ENCODE measurements around the gene XPO4. TPM values are rescaled to one million over a fixed set of nuclear protein-coding genes. Genes with fewer than 3 reads are reported as not detected.

Gene XPO4
- total and polyA plus RNA-seq, 10 of the 15 experiments (the other 5 are each of a cell fraction or from before 2014, with no cell fraction given), result 3.6 to 24.9 (median 18.4) TPM

GRCh38 chr13:20945952-20946383 is 43.4 kb upstream of the XPO4 start:
- H2AFZ ChIP-seq (ENCODE audit: control insufficient read depth, low read depth, low read length), result no peak overlapping the region; the same call in 1 of the 2 replicates
- H3K27ac ChIP-seq (ENCODE audit: control insufficient read depth, insufficient read depth), result no peak overlapping the region
- H3K36me3 ChIP-seq (ENCODE audit: control insufficient read depth in 2 of 2, insufficient read depth in 2 of 2, low read length in 1 of 2), result no peaks in the 10 kb centered on the region
- no peaks in the 10 kb centered on the region for H3K27me3 ChIP-seq (replicated peaks in 1 of 2; ENCODE audit: control insufficient read depth in 2 of 2, insufficient read depth in 2 of 2, low read length in 1 of 2)
- POLR2A ChIA-PET, result interaction anchor here (0.7 kb wide), 1 partner anchor 114 kb away, joined by 3 read pairs; no protein-coding TSS in a partner anchor
- no peak overlapping the region for H3K4me2 ChIP-seq (ENCODE audit: control insufficient read depth, insufficient read depth)
- TF ChIP-seq TCF7 (IDR thresholded peaks at IDR 0.05; ENCODE audit: borderline replicate concordance), result no peak
- TF ChIP-seq SPI1 (IDR thresholded peaks at IDR 0.05; ENCODE audit: borderline replicate concordance, insufficient read depth, low read depth, low read length), result peak; percentile 10; the same call in 1 of the 2 replicates
- DNase-seq (ENCODE audit: low read depth, low spot score) (no peak), ATAC-seq (peak; percentile 45), FAIRE-seq (no peak)
- H3K4me1 ChIP-seq (ENCODE audit: control insufficient read depth, insufficient read depth, low read length), result no peaks in the 10 kb centered on the region
- H3K4me3 ChIP-seq, result no peak overlapping the region
- CTCF ChIA-PET, result interaction anchor here (0.7 to 1.5 kb wide), 3 partner anchors 21 to 760 kb away, joined by 3 to 4 read pairs (median 3); no protein-coding TSS in a partner anchor
- RAD21 ChIA-PET (ENCODE audit: unreplicated experiment), result no interaction called here
- intact Hi-C loops (cut with micrococcal nuclease; ENCODE audit: unreplicated experiment) (loop anchor here (10.0 kb wide), 1 partner anchor 129 kb away; no protein-coding TSS in a partner anchor), in situ Hi-C loops (cut with MboI) (loop anchor here (25.0 kb wide), 1 partner anchor 1841 kb away; no protein-coding TSS in a partner anchor)
- H4K20me1 ChIP-seq (ENCODE audit: control insufficient read depth, insufficient read depth), result no peaks in the 10 kb centered on the region
- no peak overlapping the region for H3K9ac ChIP-seq (ENCODE audit: control insufficient read depth, insufficient read depth, low read length)
- SMC1A ChIA-PET (ENCODE audit: uncharacterized antibody, unreplicated experiment), result no interaction called here
- no peaks in the 10 kb centered on the region for H3K9me3 ChIP-seq (replicated peaks; ENCODE audit: control insufficient read depth, insufficient read depth, low read length)
- 13% methylated on average over 26 of the region's 29 CpGs for WGBS (ENCODE audit: insufficient coverage, insufficient replicate concordance, low lambda C conversion rate, missing lambda C conversion rate)
- no peaks in the 10 kb centered on the region for H3K79me2 ChIP-seq (ENCODE audit: control insufficient read depth, insufficient read depth, low read length)
- no TSS peak for BruUV-seq (replicated peaks)

- ATAC-seq (peak; percentile 25; the same call in 2 of the 3 replicates), DNase-seq (ENCODE audit: low read depth, low spot score) (no peak), FAIRE-seq (no peak)
- ChIA-PET CTCF (interaction anchor here (0.8 to 4.0 kb wide), 18 partner anchors 11 to 1853 kb away, joined by 3 to 51 read pairs (median 4); partner anchors contain the start of genes MRPL57 and SKA3), SMC1A (ENCODE audit: uncharacterized antibody, unreplicated experiment) (interaction anchor here (0.8 to 2.7 kb wide), 9 partner anchors 70 to 354 kb away, joined by 3 to 13 read pairs (median 3); no protein-coding TSS in a partner anchor), POLR2A (interaction anchor here (0.5 to 0.6 kb wide), 3 partner anchors 12 to 924 kb away, joined by 3 read pairs; no protein-coding TSS in a partner anchor), RAD21 (ENCODE audit: unreplicated experiment) (interaction anchor here (0.7 to 2.3 kb wide), 12 partner anchors 17 to 1853 kb away, joined by 3 to 16 read pairs (median 4); partner anchors contain the start of genes MRPL57 and SKA3)
- Histone ChIP-seq H3K9me3 (replicated peaks; ENCODE audit: control insufficient read depth, insufficient read depth, low read length) (no peaks in the 10 kb centered on the region), H4K20me1 (ENCODE audit: control insufficient read depth, insufficient read depth) (no peaks in the 10 kb centered on the region), H3K4me3 (no peak overlapping the region), H3K9ac (ENCODE audit: control insufficient read depth, insufficient read depth, low read length) (no peak overlapping the region), H3K4me2 (ENCODE audit: control insufficient read depth, insufficient read depth) (no peak overlapping the region), H3K79me2 (ENCODE audit: control insufficient read depth, insufficient read depth, low read length) (no peaks in the 10 kb centered on the region), H2AFZ (ENCODE audit: control insufficient read depth, low read depth, low read length) (no peak overlapping the region; the same call in 1 of the 2 replicates), H3K4me1 (ENCODE audit: control insufficient read depth, insufficient read depth, low read length) (no peaks in the 10 kb centered on the region), H3K36me3 (ENCODE audit: control insufficient read depth in 2 of 2, insufficient read depth in 2 of 2, low read length in 1 of 2) (no peaks in the 10 kb centered on the region), H3K27ac (ENCODE audit: control insufficient read depth, insufficient read depth) (no peak overlapping the region), H3K27me3 (replicated peaks in 1 of 2; ENCODE audit: control insufficient read depth in 2 of 2, insufficient read depth in 2 of 2, low read length in 1 of 2) (no peaks in the 10 kb centered on the region)
- no TSS peak for BruUV-seq (replicated peaks)
- intact Hi-C loops (cut with micrococcal nuclease; ENCODE audit: unreplicated experiment), result loop anchor here (1.0 to 10.0 kb wide), 7 partner anchors 132 to 1854 kb away; no protein-coding TSS in a partner anchor
- in situ Hi-C loops (cut with MboI), result loop anchor here (5.0 to 25.0 kb wide), 3 partner anchors 234 to 1844 kb away; partner anchors contain the start of genes MRPL57 and SKA3
- WGBS (ENCODE audit: insufficient coverage, insufficient replicate concordance, low lambda C conversion rate, missing lambda C conversion rate), result 67% methylated on average over 21 of the region's 22 CpGs
- TF ChIP-seq ATF7 (IDR thresholded peaks at IDR 0.05; ENCODE audit: low read depth) (no peak), MYC (IDR thresholded peaks at IDR 0.05; ENCODE audit: insufficient read depth, insufficient read length, insufficient replicate concordance, low read length, severe bottlenecking) (no peak), ZBTB40 (IDR thresholded peaks at IDR 0.05; ENCODE audit: borderline replicate concordance) (no peak), RUNX3 (IDR thresholded peaks at IDR 0.05; ENCODE audit: low read length) (no peak), E2F8 (IDR thresholded peaks at IDR 0.05; ENCODE audit: low read depth, partially characterized antibody) (no peak)
Observed at GRCh38 chr13:20942938-20943559, 40.5 kb upstream of the XPO4 start.

All from GM12878 (cell line).